GM12878 (cell line): ENCODE measurements around the gene UGT1A8. TPM values are rescaled to one million over a fixed set of nuclear protein-coding genes. Genes with fewer than 3 reads are reported as not detected.

Experiments used
- ATAC-seq: fragments of 200-7000 bp; cut with Tn5 transposase; 3 replicates; pipeline ENCODE4 v1.9.1; 2020; ENCODE audit warnings: mild to moderate bottlenecking, moderate library complexity
- BruUV-seq: library from RNA; stranded (reverse); fragments of 400-500 nt; replicated peaks from 2 replicates; lab custom pipeline; 2021; lab: Mats Ljungman, UMichigan
- CTCF ChIA-PET: fragments of 300-600 bp; sonication (Branson Sonifier 250); formaldehyde crosslinking; extraction: SDS; loops from one replicate; lab custom pipeline; 2021; ENCODE audit warnings: inconsistent platforms; lab: Yijun Ruan, JAX
- POLR2A ChIA-PET: fragments of 350-600 bp; formaldehyde crosslinking; extraction: SDS; loops from one replicate; lab custom pipeline; 2021; ENCODE audit warnings: inconsistent platforms; lab: Charles Lee
- RAD21 ChIA-PET: fragments of 300-600 bp; sonication (Branson Sonifier 250); formaldehyde crosslinking; loops from one replicate; lab custom pipeline; 2023; ENCODE audit warnings: antibody characterized with exemption; ENCODE audit not compliant: unreplicated experiment; lab: Charles Lee
- SMC1A ChIA-PET: fragments of 300-600 bp; sonication (Branson Sonifier 250); formaldehyde crosslinking; loops from one replicate; lab custom pipeline; 2023; ENCODE audit not compliant: unreplicated experiment, uncharacterized antibody; lab: Charles Lee
- DNase-seq: peaks from one replicate; pipeline ENCODE4 v3.0.0-alpha.2; 2011; ENCODE audit warnings: low read depth, low spot score
- FAIRE-seq: peaks from 3 replicates; lab custom pipeline; 2011; peaks lifted over from hg19 to GRCh38; lab: Jason Lieb, UNC
- H2AFZ ChIP-seq: 2 replicates; pipeline ENCODE4 v1.6.0; 2011; ENCODE audit warnings: low read depth, low read length, control low read depth; ENCODE audit not compliant: control insufficient read depth
- H3K27ac ChIP-seq: 2 replicates; pipeline ENCODE4 v1.5.1; 2011; ENCODE audit warnings: control low read depth; ENCODE audit not compliant: control insufficient read depth, insufficient read depth
- H3K27me3 ChIP-seq, 2 experiments: replicated peaks in 1 of 2; 2 replicates each; pipeline versions ENCODE4 v1.6.0 to v1.6.1; 2011; ENCODE audit warnings: low read length in 1 of 2; ENCODE audit not compliant: control insufficient read depth in 2 of 2, insufficient read depth in 2 of 2
- H3K36me3 ChIP-seq, 2 experiments: 2 replicates each; pipeline ENCODE4 v1.5.1; 2011; ENCODE audit warnings: low read length in 1 of 2; ENCODE audit not compliant: control insufficient read depth in 2 of 2, insufficient read depth in 2 of 2
- H3K4me1 ChIP-seq: 2 replicates; pipeline ENCODE4 v1.6.1; 2011; ENCODE audit warnings: mild to moderate bottlenecking, low read length, moderate library complexity, mixed read lengths; ENCODE audit not compliant: control insufficient read depth, insufficient read depth
- H3K4me2 ChIP-seq: 2 replicates; pipeline ENCODE4 v1.6.0; 2011; ENCODE audit warnings: control low read depth; ENCODE audit not compliant: control insufficient read depth, insufficient read depth
- H3K4me3 ChIP-seq: fragments of 200-600 bp; sonication (generic); 2 replicates; pipeline ENCODE4 v1.5.1; 2016
- H3K79me2 ChIP-seq: 2 replicates; pipeline ENCODE4 v1.6.0; 2011; ENCODE audit warnings: low read length; ENCODE audit not compliant: control insufficient read depth, insufficient read depth
- H3K9ac ChIP-seq: 2 replicates; pipeline ENCODE4 v1.8.0; 2011; ENCODE audit warnings: low read length, control low read depth, mixed read lengths; ENCODE audit not compliant: control insufficient read depth, insufficient read depth
- H3K9me3 ChIP-seq: replicated peaks from 3 replicates; pipeline ENCODE4 v1.5.1; 2011; ENCODE audit warnings: mild to moderate bottlenecking, low read length; ENCODE audit not compliant: control insufficient read depth, insufficient read depth
- H4K20me1 ChIP-seq: 2 replicates; pipeline ENCODE4 v1.6.0; 2011; ENCODE audit not compliant: control insufficient read depth, insufficient read depth
- CHD2 ChIP-seq: IDR thresholded peaks from 2 replicates; pipeline ENCODE4 v1.6.1; 2011; ENCODE audit warnings: low read depth, low read length, improper control_type of control experiment, borderline replicate concordance
- EGR1 ChIP-seq, 2 experiments: IDR thresholded peaks; 1 replicate in 1 of 2; 2 replicates in 1 of 2; pipeline ENCODE4 v1.6.1; 2011 to 2012; ENCODE audit warnings: low read depth in 2 of 2, low read length in 2 of 2, borderline replicate concordance in 1 of 2, mild to moderate bottlenecking in 1 of 2, moderate library complexity in 1 of 2
- GABPA ChIP-seq: IDR thresholded peaks from 2 replicates; pipeline ENCODE4 v1.6.1; 2014; ENCODE audit warnings: antibody characterized with exemption, low read depth, mild to moderate bottlenecking, inconsistent platforms
- LARP7 ChIP-seq: fragments of 450-650 bp; IDR thresholded peaks from 2 replicates; pipeline ENCODE4 v1.6.1; 2017; ENCODE audit warnings: mild to moderate bottlenecking
- MEF2B ChIP-seq: fragments of 450-650 bp; IDR thresholded peaks from 2 replicates; pipeline ENCODE4 v1.6.1; 2018; ENCODE audit warnings: mild to moderate bottlenecking, moderate library complexity; ENCODE audit not compliant: partially characterized antibody, poor library complexity, severe bottlenecking
- NFIC ChIP-seq: IDR thresholded peaks from 2 replicates; pipeline ENCODE4 v1.6.1; 2012; ENCODE audit warnings: low read depth, mild to moderate bottlenecking, inconsistent platforms, low read length, moderate library complexity
- NFXL1 ChIP-seq: fragments of 450-650 bp; IDR thresholded peaks from 2 replicates; pipeline ENCODE4 v1.6.1; 2017; ENCODE audit warnings: antibody characterized with exemption, mild to moderate bottlenecking, borderline replicate concordance
- RUNX3 ChIP-seq: IDR thresholded peaks from 2 replicates; pipeline ENCODE4 v1.6.1; 2012; ENCODE audit warnings: low read length, inconsistent platforms
- SIX5 ChIP-seq: IDR thresholded peaks from 2 replicates; pipeline ENCODE4 v1.6.1; 2011; ENCODE audit warnings: mild to moderate bottlenecking, low read depth, low read length, moderate library complexity; ENCODE audit not compliant: severe bottlenecking
- SREBF2 ChIP-seq: IDR thresholded peaks from 2 replicates; pipeline ENCODE4 v1.6.1; 2012; ENCODE audit warnings: mild to moderate bottlenecking, low read length
- SUPT20H ChIP-seq: IDR thresholded peaks from 2 replicates; pipeline ENCODE4 v1.6.1; 2011; ENCODE audit warnings: low read depth, mild to moderate bottlenecking, low read length, moderate library complexity, borderline replicate concordance; ENCODE audit not compliant: control insufficient read depth
- TCF12 ChIP-seq: IDR thresholded peaks from 2 replicates; pipeline ENCODE4 v1.6.1; 2011; ENCODE audit warnings: low read depth, mild to moderate bottlenecking, low read length
- ZNF24 ChIP-seq: fragments of 450-650 bp; IDR thresholded peaks from 2 replicates; pipeline ENCODE4 v1.6.1; 2017; ENCODE audit warnings: antibody characterized with exemption, mild to moderate bottlenecking
- WGBS: methylation state at CpG from one replicate; pipeline ENCODE4 v1.1.6; 2016; ENCODE audit warnings: low lambda C conversion rate; ENCODE audit not compliant: insufficient replicate concordance, insufficient coverage; ENCODE audit errors: missing lambda C conversion rate; 5-methylcytosine and 5-hydroxymethylcytosine counted together
- in situ Hi-C: fragments of 300-500 bp; cut with MboI; formaldehyde crosslinking; loops from 9 replicates; pipeline ENCODE4 v1.14.3; 2018; ENCODE audit warnings: mixed read lengths
- intact Hi-C: fragments of 100-400 bp; cut with micrococcal nuclease; formaldehyde crosslinking; loops from one replicate; pipeline ENCODE4 v1.14.2; 2022; ENCODE audit not compliant: unreplicated experiment
- polyA plus RNA-seq, 11 experiments: library from polyadenylated mRNA; depleted of rRNA in 4 of 11; unstranded in 6 of 11; stranded (reverse) in 5 of 11; fragments of >200 nt; fragmentation: Nextera tagmentation in 4 of 11; fragmentation: Illumina TruSeq in 1 of 11; extraction: Ambion mirVana in 4 of 11; extraction: Trizol in 1 of 11; gene quantifications; 1 replicate in 1 of 11; 2 replicates in 10 of 11; pipeline versions ENCODE4 v1.2.1 to v1.2.3, GENCODE V29; 2011 to 2016; ENCODE audit warnings: inconsistent platforms in 2 of 11, missing spikeins in 2 of 11, low read depth in 1 of 11
- total RNA-seq, 4 experiments: library from RNA; depleted of rRNA in 3 of 4; stranded (reverse); fragments of >200 nt in 3 of 4; fragmentation: Illumina TruSeq in 1 of 4; extraction: Trizol in 1 of 4; gene quantifications; 2 replicates each; pipeline versions ENCODE4 v1.2.1 to v1.2.3, GENCODE V29; 2013 to 2021
- TF ChIP-seq, protein P1 (sequence below): IDR thresholded peaks from 2 replicates; pipeline ENCODE4 v1.6.1; 2012; ENCODE audit warnings: low read length, inconsistent platforms
- TF ChIP-seq, protein P2 (sequence below): fragments of 150-350 bp; IDR thresholded peaks from 2 replicates; pipeline ENCODE4 v1.6.1; 2014; ENCODE audit warnings: mild to moderate bottlenecking, low read depth, low read length
- TF ChIP-seq, protein P3 (sequence below): IDR thresholded peaks from 2 replicates; pipeline ENCODE4 v1.6.1; 2011; ENCODE audit warnings: low read depth, mild to moderate bottlenecking, low read length, moderate library complexity, borderline replicate concordance; ENCODE audit errors: extremely low read depth

The UGT1A8 gene
- total and polyA plus RNA-seq, 10 of the 15 experiments (the other 5 are each of a cell fraction or from before 2014, with no cell fraction given): not detected

- no peaks in the 10 kb centered on the region for H3K79me2 ChIP-seq
These were observed 126.2 kb downstream of the UGT1A8 start for GRCh38 chr2:233743464-233744259.

More at GRCh38 chr2:233743464-233744259, 126.2 kb downstream of the UGT1A8 start:
- H4K20me1 ChIP-seq: no peaks in the 10 kb centered on the region
- H3K36me3 ChIP-seq: no peaks in the 10 kb centered on the region
- H3K9me3 ChIP-seq: no peaks in the 10 kb centered on the region
- H3K9ac ChIP-seq: no peak overlapping the region
- BruUV-seq: no TSS peak
- no peaks in the 10 kb centered on the region for H3K27me3 ChIP-seq
- ChIA-PET CTCF (no interaction called here), POLR2A (no interaction called here), SMC1A (no interaction called here), RAD21 (no interaction called here)
- WGBS: 75% methylated on average over 44 of the region's 46 CpGs
- TF ChIP-seq EGR1 (IDR thresholded peaks at IDR 0.05; ENCODE audit: borderline replicate concordance in 1 of 2, low read depth in 2 of 2, low read length in 2 of 2): no peak
- no peak for TF ChIP-seq SREBF2
- no peak for TF ChIP-seq LARP7
- no peak for TF ChIP-seq ZNF24
- TF ChIP-seq, protein P1, sequence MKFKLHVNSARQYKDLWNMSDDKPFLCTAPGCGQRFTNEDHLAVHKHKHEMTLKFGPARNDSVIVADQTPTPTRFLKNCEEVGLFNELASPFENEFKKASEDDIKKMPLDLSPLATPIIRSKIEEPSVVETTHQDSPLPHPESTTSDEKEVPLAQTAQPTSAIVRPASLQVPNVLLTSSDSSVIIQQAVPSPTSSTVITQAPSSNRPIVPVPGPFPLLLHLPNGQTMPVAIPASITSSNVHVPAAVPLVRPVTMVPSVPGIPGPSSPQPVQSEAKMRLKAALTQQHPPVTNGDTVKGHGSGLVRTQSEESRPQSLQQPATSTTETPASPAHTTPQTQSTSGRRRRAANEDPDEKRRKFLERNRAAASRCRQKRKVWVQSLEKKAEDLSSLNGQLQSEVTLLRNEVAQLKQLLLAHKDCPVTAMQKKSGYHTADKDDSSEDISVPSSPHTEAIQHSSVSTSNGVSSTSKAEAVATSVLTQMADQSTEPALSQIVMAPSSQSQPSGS: no peak
- no peak for TF ChIP-seq RUNX3
- no peak for TF ChIP-seq GABPA
- TF ChIP-seq, protein P2, sequence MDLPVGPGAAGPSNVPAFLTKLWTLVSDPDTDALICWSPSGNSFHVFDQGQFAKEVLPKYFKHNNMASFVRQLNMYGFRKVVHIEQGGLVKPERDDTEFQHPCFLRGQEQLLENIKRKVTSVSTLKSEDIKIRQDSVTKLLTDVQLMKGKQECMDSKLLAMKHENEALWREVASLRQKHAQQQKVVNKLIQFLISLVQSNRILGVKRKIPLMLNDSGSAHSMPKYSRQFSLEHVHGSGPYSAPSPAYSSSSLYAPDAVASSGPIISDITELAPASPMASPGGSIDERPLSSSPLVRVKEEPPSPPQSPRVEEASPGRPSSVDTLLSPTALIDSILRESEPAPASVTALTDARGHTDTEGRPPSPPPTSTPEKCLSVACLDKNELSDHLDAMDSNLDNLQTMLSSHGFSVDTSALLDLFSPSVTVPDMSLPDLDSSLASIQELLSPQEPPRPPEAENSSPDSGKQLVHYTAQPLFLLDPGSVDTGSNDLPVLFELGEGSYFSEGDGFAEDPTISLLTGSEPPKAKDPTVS: no peak
- no peak for TF ChIP-seq MEF2B
- TF ChIP-seq SUPT20H: no peak
- no peak for TF ChIP-seq CHD2
- no peak for TF ChIP-seq SIX5
- no peak for TF ChIP-seq TCF12
- TF ChIP-seq, protein P3, sequence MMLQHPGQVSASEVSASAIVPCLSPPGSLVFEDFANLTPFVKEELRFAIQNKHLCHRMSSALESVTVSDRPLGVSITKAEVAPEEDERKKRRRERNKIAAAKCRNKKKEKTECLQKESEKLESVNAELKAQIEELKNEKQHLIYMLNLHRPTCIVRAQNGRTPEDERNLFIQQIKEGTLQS: no peak
- no peak for TF ChIP-seq NFXL1
- no peak for TF ChIP-seq NFIC
- FAIRE-seq (no peak), ATAC-seq (no peak), DNase-seq (no peak)
- intact Hi-C loops (no loop called here), in situ Hi-C loops (no loop called here)
- no peak overlapping the region for H2AFZ ChIP-seq
- H3K4me1 ChIP-seq: no peaks in the 10 kb centered on the region
- no peak overlapping the region for H3K27ac ChIP-seq
- no peak overlapping the region for H3K4me2 ChIP-seq
- H3K4me3 ChIP-seq: no peak overlapping the region
